ENCODE results near the gene GATA5.

Gene GATA5

DNA sequence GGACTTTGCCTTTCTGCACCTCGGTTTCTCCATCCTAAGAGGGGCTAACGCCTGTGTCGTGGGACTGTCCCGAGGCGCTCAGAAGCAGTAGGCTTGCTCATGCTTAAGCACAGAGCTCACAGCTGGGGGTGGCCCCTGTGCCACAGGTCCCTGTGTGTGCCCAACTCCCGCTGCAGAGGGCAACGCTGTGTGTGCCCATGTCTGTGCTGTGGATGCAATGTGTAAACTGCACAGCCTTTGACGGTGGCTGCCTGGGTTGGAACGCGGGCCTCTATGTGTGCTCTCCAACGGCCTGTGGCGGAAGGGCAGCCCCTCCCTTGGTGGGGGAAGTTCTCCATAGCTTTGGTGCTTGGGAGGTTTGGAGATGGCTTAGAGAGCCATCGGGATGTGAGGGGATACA lies 10.7 kb upstream of the GATA5 start:
- TF ChIP-seq GATA2 (IDR thresholded peaks at IDR 0.05; ENCODE audit: low read depth, low read length) = no peak
- TF ChIP-seq GATA3 (IDR thresholded peaks at IDR 0.05; ENCODE audit: low read depth, low read length) = no peak

DNA sequence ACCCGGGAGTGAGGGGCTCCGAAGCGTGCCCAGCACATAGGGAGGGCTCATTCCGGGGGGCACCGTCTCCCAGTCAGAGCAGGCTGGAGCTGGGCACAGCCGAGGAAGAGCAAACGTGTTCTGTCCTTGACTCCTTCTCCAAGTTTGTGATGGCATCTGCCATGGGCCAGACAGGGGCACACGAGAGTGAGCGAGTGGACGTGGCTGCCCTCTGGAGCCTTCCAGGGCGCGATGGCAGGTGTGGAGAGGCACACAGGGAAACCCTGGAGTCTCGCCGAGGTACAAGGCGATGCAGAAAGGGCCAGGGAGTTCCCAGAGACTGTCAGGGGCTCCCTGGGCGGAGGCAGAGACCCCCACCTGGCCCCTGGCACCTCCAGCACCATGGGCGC lies 9.9 kb upstream of the GATA5 start:
- TF ChIP-seq GATA2 (IDR thresholded peaks at IDR 0.05; ENCODE audit: low read depth, low read length) = no peak
- no peak for TF ChIP-seq GATA3 (IDR thresholded peaks at IDR 0.05; ENCODE audit: low read depth, low read length)

DNA sequence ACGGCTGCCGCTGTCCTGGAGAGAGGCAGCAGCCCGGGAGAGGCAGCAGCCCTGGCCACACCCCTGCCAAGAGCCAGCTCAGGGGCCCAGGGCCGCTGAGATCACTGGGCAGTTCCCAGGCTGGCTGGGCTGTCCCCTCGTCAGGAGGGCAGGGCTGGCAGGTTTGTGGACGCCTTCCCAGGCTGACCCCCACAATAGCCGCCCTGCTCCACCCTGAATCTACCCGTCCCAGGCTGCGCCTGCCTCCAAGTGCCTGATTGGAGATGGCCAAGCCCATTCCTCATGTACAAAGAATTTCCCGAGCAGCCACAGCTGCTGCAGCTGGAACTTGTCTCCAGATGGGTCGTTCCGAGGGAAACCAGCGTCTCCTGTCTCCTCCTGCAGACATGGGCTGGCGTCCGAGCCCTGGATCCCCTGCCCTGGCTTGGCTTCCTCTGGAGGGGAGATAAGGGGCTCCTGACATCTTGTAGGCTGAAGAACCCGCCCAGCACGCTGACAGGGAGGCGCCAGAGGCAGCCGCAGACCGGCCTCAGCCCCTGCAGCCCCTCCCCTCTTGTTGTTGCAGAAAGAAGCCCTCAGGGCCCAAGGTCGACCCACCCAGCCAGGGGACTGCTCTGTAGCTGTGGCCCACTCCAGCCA lies 9.4 kb upstream of the GATA5 start:
- TF ChIP-seq GATA2 (IDR thresholded peaks at IDR 0.05; ENCODE audit: low read depth, low read length) = no peak
- no peak for TF ChIP-seq GATA3 (IDR thresholded peaks at IDR 0.05; ENCODE audit: low read depth, low read length)

- TF ChIP-seq GATA2 (IDR thresholded peaks at IDR 0.05; ENCODE audit: low read depth, low read length) = no peak
- no peak for TF ChIP-seq GATA3 (IDR thresholded peaks at IDR 0.05; ENCODE audit: low read depth, low read length)
Observed at GRCh38 chr20:62484478-62484877, 8.7 kb upstream of the GATA5 start.

GRCh38 chr20:62483613-62484458 lies 8.0 kb upstream of the GATA5 start:
- TF ChIP-seq GATA2 (IDR thresholded peaks at IDR 0.05; ENCODE audit: low read depth, low read length) (no peak), GATA3 (IDR thresholded peaks at IDR 0.05; ENCODE audit: low read depth, low read length) (no peak)

- TF ChIP-seq GATA3 (IDR thresholded peaks at IDR 0.05; ENCODE audit: low read depth, low read length) (no peak), GATA2 (IDR thresholded peaks at IDR 0.05; ENCODE audit: low read depth, low read length) (no peak)
Observed at GRCh38 chr20:62482974-62483373, 7.2 kb upstream of the GATA5 start.

DNA sequence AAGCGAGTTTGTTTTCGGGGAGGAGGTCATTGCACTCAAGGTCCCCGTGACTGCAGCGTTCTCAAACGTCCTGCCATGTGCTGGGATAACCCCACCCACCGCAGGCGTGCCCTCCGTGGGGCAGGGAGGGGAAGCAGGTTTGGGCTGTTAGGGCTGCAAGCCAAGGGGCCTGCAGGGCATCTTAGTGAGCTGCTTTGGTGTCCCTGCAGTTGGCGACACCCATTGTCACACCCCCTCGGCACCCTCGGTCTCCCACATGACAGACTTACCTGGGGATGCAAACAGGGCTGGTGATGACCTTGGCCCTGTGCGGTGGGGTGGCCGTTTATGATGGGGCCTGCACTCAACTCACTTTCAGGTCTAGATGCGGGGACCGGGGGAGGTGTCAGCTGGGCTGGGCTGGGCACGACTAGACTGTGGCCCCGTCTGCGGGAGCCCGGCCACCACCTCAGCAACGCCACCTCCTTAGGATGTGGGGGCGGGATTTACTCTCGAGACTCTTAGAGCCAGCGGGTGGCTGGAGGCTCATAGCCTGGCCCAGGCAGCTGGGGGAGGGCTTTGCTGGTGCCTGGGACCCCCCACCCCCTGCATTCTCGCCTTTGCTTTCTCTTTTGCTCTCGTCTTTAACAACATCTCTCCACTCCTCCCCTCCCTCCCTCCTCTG lies 6.5 kb upstream of the GATA5 start:
- TF ChIP-seq GATA2 (IDR thresholded peaks at IDR 0.05; ENCODE audit: low read depth, low read length) = no peak
- TF ChIP-seq GATA3 (IDR thresholded peaks at IDR 0.05; ENCODE audit: low read depth, low read length) = no peak

GRCh38 chr20:62481425-62482145 lies 5.8 kb upstream of the GATA5 start:
- TF ChIP-seq GATA2 (IDR thresholded peaks at IDR 0.05; ENCODE audit: low read depth, low read length) = no peak
- no peak for TF ChIP-seq GATA3 (IDR thresholded peaks at IDR 0.05; ENCODE audit: low read depth, low read length)

DNA sequence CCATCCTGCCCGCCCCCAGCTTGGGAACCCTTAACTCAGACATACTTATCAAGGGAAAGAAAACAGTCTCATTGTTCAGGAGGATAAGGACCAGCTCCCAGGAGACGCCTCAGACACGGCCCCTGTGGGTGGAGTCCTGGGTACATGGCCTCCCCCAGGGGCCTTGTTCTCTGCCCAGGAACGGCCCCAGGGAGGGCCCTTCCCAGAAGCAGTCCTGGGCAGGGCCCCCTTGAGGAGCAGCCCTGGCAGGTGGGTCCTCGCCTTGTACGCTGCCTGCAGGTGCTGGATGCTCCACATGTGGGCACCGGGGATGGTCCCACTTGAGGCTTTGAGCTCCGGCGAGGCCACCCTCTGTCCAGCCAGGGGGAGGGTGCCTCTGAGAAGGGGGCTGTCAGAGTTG lies 4.5 kb upstream of the GATA5 start:
- TF ChIP-seq GATA2 (IDR thresholded peaks at IDR 0.05; ENCODE audit: low read depth, low read length) = no peak
- TF ChIP-seq GATA3 (IDR thresholded peaks at IDR 0.05; ENCODE audit: low read depth, low read length) = no peak

DNA sequence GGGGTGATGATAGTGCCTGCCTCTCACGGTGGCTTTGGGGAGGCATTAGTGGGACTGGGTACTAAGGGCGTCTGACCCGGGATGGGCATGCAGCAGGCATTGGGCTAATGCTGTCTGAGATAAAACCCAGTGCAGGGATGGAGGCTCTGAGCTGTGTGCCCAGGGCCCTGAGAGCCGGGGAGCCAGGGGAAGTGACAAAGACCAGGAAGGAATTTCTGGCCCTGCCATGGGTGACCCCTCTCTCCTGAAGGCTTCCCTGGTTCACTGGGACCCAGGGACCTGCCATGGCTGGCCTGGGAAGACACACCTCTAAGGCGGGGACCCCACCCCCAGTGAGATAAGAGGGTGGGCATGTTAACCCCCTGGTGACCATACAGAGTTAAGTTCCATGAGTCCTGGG lies 3.9 kb upstream of the GATA5 start:
- TF ChIP-seq GATA3 (IDR thresholded peaks at IDR 0.05; ENCODE audit: low read depth, low read length) (no peak), GATA2 (IDR thresholded peaks at IDR 0.05; ENCODE audit: low read depth, low read length) (no peak)

DNA sequence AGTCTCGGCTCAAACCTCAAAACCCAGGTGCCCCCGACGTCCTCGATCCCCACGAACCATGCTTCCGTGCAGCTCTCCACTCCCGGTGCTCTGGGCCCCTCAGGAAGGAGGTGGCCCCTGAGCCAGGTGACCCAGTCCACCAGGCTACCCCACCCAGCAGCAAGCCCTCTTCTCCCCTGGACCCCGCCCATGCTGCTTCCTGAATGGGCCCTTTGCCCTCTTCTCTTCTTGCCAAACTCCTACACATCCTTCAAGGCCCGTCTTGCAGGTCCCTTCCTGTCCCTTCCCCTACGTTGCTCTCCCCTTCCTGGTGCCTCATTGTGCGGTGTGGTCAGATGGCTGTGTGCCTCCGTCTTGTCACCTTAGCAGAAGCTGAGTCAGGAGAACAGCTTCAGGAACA lies 3.4 kb upstream of the GATA5 start:
- TF ChIP-seq GATA2 (IDR thresholded peaks at IDR 0.05; ENCODE audit: low read depth, low read length) (no peak), GATA3 (IDR thresholded peaks at IDR 0.05; ENCODE audit: low read depth, low read length) (no peak)

- no peak for TF ChIP-seq GATA3 (IDR thresholded peaks at IDR 0.05; ENCODE audit: low read depth, low read length)
- no peak for TF ChIP-seq GATA2 (IDR thresholded peaks at IDR 0.05; ENCODE audit: low read depth, low read length)
Observed at GRCh38 chr20:62477669-62478455, 2.1 kb upstream of the GATA5 start.

DNA sequence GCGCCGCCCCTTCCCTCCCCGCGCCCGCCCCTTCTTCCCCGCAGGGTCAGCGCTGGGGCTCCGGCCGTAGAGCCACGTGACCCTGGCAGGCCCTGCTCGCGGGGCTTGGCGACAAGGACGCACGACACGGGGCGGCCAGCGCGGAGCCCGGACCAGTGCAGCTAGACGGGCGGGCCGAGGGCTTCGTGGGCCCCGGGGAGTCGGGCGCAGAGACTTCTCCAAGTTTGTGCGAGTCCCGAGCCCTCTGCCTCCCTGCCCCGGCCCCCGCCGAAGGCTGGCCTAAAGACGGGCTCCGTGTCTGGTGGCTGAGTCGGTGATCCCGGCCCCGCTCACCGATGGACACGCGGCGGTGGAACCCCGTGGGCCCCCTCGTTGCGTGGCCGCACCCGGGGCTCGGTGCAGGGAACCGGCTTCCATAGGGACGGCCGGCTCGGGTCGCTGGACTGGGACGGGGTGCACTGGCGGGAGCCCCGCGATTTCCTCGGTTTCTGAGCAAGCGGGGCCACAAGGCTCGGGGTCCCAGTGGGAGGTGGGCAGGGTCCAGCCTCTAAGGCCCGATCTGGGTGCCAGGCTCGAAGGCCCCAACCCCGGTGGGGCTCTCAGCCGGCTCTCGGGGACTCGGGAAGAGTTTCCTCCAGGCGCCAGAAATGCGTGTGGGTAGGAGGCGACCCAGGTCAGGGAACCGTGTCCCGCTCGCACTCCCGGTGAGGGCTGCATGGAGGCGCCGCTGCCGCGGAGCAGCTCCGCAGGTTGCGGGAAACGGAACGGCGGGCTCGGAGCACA lies 452 bp upstream of the GATA5 start:
- TF ChIP-seq GATA2 (IDR thresholded peaks at IDR 0.05; ENCODE audit: low read depth, low read length) (no peak), GATA3 (IDR thresholded peaks at IDR 0.05; ENCODE audit: low read depth, low read length) (no peak)

Measured in SH-SY5Y (cell line).